Neutrophil (primary cell): ENCODE data around the gene MRPL12.
"Not testable (repeated sequence)": the region's sequence is repeated elsewhere in the genome, so short reads cannot be mapped to it uniquely, and the experiment has no call there.

Source experiments
- H3K27ac ChIP-seq: fragments of 200-600 bp; sonication (generic); 2 replicates; pipeline ENCODE4 v1.5.1; 2016; ENCODE audit warnings: mild to moderate bottlenecking, moderate library complexity
- H3K27me3 ChIP-seq: fragments of 200-600 bp; sonication (generic); 2 replicates; pipeline ENCODE4 v1.6.0; 2016; ENCODE audit warnings: mild to moderate bottlenecking
- H3K36me3 ChIP-seq: fragments of 200-600 bp; sonication (generic); 2 replicates; pipeline ENCODE4 v1.5.1; 2017
- H3K4me1 ChIP-seq, 2 experiments: fragments of 200-600 bp in 1 of 2; sonication (generic) in 1 of 2; 1 replicate in 1 of 2; 2 replicates in 1 of 2; pipeline versions ENCODE4 v1.5.1 to v1.6.1; 2013 to 2016; ENCODE audit warnings: low read depth in 1 of 2, low read length in 1 of 2, mild to moderate bottlenecking in 1 of 2, moderate library complexity in 1 of 2; ENCODE audit not compliant: control insufficient read depth in 1 of 2, insufficient read depth in 1 of 2
- H3K4me3 ChIP-seq, 2 experiments: fragments of 200-600 bp in 1 of 2; sonication (generic) in 1 of 2; 1 replicate in 1 of 2; 2 replicates in 1 of 2; pipeline ENCODE4 v1.5.1; 2013 to 2016; ENCODE audit warnings: low read depth in 1 of 2, low read length in 1 of 2, mild to moderate bottlenecking in 1 of 2, moderate library complexity in 1 of 2
- H3K9me3 ChIP-seq: fragments of 200-600 bp; sonication (generic); 2 replicates; pipeline ENCODE4 v1.5.1; 2016
- CTCF ChIP-seq: fragments of 200-600 bp; sonication (generic); IDR thresholded peaks from 2 replicates; pipeline ENCODE4 v1.5.1; 2016; ENCODE audit warnings: antibody characterized with exemption

The MRPL12 gene

DNA sequence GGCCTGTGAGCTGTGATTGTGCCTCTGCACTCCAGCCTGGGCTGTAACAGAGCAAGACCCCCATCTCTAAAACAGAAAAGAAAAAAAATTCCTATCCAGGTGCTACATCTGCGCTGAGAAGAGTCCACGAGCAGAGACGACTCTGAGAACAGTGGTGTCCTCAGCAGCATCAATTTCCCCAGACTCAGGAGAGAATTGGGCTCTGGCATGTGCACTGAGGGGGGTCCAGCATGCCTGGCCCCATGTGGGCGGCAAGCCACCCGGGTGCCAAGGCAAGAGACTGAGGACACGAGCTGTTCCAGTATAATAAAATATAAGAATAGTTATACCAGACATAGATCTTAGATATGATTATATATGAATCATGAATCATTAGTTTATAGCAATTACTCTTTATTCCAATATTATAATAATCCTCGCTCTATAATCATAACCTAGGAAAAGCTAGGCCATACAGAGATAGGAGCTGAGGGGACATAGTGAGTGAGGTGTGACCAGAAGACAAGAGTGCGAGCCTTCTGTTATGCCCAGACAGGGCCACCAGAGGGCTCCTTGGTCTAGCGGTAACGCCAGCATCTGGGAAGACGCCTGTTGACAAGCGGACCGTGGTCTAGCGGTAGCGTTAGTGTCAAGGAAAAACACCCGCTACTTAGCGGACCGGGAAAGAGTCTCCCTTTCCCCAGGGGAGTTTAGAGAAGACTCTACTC, 27.5 kb upstream of the MRPL12 start:
- peak; percentile 43 for TF ChIP-seq CTCF
- not testable (repeated sequence) for H3K27me3 ChIP-seq, H3K4me3 ChIP-seq, H3K4me1 ChIP-seq, H3K9me3 ChIP-seq, H3K27ac ChIP-seq
- H3K36me3 ChIP-seq: peaks cover 40% of the 10 kb centered on the region

GRCh38 chr17:81676906-81677305, 26.3 kb upstream of the MRPL12 start:
- no peaks in the 10 kb centered on the region for H3K27me3 ChIP-seq
- no peak overlapping the region for H3K27ac ChIP-seq
- H3K4me3 ChIP-seq: no peak overlapping the region
- no peaks in the 10 kb centered on the region for H3K9me3 ChIP-seq
- peaks cover 29% of the 10 kb centered on the region for H3K36me3 ChIP-seq
- no peaks in the 10 kb centered on the region for H3K4me1 ChIP-seq
- TF ChIP-seq CTCF: no peak

DNA sequence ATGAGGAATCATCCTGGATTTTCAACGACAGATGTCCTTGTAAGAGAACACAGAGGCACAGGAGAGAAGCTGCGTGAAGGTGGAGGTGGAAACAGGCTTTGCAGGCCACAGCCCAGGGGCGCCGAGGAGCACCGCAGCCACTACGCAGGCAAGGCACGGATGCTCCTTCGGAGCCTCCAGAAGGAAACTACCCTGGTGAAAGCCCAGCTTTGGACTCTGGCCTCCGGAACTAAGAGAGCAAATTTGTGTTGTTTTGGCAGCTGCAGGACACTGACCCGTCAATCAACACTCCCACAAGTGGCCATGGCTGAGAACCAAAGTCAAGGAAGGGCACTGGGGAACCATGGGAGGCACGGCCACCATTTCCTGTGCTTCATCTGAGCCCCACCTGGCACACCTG, 23.0 kb upstream of the MRPL12 start:
- Histone ChIP-seq H3K9me3 (no peaks in the 10 kb centered on the region), H3K27me3 (no peaks in the 10 kb centered on the region), H3K36me3 (peaks cover 1% of the 10 kb centered on the region), H3K4me3 (no peak overlapping the region), H3K27ac (no peak overlapping the region), H3K4me1 (peaks cover 19 to 20% of the 10 kb centered on the region in 2 experiments)
- TF ChIP-seq CTCF: no peak

- H3K4me3 ChIP-seq: no peak overlapping the region
- H3K27ac ChIP-seq: no peak overlapping the region
- no peaks in the 10 kb centered on the region for H3K9me3 ChIP-seq
- peaks cover 23 to 25% of the 10 kb centered on the region in 2 experiments for H3K4me1 ChIP-seq
- peaks cover 16% of the 10 kb centered on the region for H3K36me3 ChIP-seq
- H3K27me3 ChIP-seq: no peaks in the 10 kb centered on the region
- no peak for TF ChIP-seq CTCF
Observed at GRCh38 chr17:81681672-81682071, 21.5 kb upstream of the MRPL12 start.

DNA sequence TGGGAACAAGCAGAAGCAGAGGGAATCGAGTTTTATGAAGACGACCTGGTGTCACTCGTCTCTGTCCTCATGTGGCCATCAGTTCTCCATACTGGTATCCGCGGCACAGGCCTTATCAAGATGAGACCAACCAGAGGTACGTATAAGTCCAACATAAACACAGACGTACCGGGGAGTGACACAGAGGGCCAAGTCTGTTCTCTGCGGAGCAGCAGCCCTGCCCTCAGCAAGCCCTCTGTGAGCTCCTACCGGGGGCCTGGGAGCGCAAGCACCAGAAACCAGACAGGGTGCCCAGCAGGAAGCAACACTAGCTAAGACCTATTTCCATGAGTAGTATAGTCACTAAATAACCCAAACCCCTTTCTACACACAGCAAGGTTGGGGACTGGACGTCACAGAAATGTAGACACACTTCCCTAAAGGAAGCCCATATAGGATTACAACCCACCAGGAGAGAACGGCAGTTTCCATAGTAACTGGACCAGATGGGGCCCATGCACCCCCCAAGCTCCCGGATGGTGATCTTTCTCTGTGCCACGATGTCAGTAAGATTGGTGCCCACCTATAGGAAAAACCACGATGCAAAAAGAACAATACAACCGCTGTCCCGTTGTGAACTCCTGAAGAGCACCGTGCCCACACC, 20.5 kb upstream of the MRPL12 start:
- Histone ChIP-seq H3K27ac (peak overlapping the region; percentile 82), H3K4me1 (peaks cover 23 to 25% of the 10 kb centered on the region in 2 experiments)

More for the DNA sequence above, 20.5 kb upstream of the MRPL12 start:
- TF ChIP-seq CTCF: no peak
- H3K27me3 ChIP-seq: no peaks in the 10 kb centered on the region
- peaks cover 27% of the 10 kb centered on the region for H3K36me3 ChIP-seq
- H3K4me3 ChIP-seq: peak overlapping the region; percentile 84 to 96
- H3K9me3 ChIP-seq: no peaks in the 10 kb centered on the region
